Esophagus muscularis mucosa (tissue), 4 donors: Measurements from ENCODE around the gene LRTM2. TPM values are rescaled to one million over a fixed set of nuclear protein-coding genes. Genes with fewer than 3 reads are reported as not detected.

Experiments
- DNase-seq: peaks from one replicate; pipeline ENCODE4 v3.0.0-alpha.2; 2017; ENCODE audit errors: extremely low spot score
- H3K27ac ChIP-seq, 4 donors: fragments of 200-600 bp; sonication (generic); replicated peaks in 1 of 4; 1 replicate in 3 of 4; 2 replicates in 1 of 4; pipeline ENCODE4 v1.5.1; 2016 to 2019; ENCODE audit warnings: mild to moderate bottlenecking in 1 of 4
- H3K27me3 ChIP-seq, 4 donors: fragments of 200-600 bp; sonication (generic); one replicate each; pipeline versions ENCODE4 v1.5.1 to v1.6.0; 2016 to 2019
- H3K36me3 ChIP-seq, 4 donors: fragments of 200-600 bp; sonication (generic); one replicate each; pipeline ENCODE4 v1.5.1; 2016 to 2019
- H3K4me1 ChIP-seq, 4 donors: fragments of 200-600 bp; sonication (generic); one replicate each; pipeline ENCODE4 v1.5.1; 2016 to 2019
- H3K4me3 ChIP-seq, 4 donors: fragments of 200-600 bp; sonication (generic); 1 replicate in 2 of 4; 2 replicates in 2 of 4; pipeline ENCODE4 v1.5.1; 2016 to 2019; ENCODE audit warnings: mild to moderate bottlenecking in 4 of 4, moderate library complexity in 1 of 4
- H3K9me3 ChIP-seq, 4 donors: fragments of 200-600 bp; sonication (generic); 1 replicate in 3 of 4; 2 replicates in 1 of 4; pipeline ENCODE4 v1.5.1; 2016 to 2019
- EP300 ChIP-seq: sonication (generic); formaldehyde crosslinking; IDR thresholded peaks from one replicate; pipeline ENCODE4 v1.6.1; 2017; ENCODE audit warnings: antibody characterized with exemption
- POLR2A ChIP-seq: fragments of 450-650 bp; IDR thresholded peaks from one replicate; pipeline ENCODE4 v1.6.1; 2017; ENCODE audit warnings: antibody characterized with exemption, moderate library complexity, mild to moderate bottlenecking, low read depth
- POLR2AphosphoS5 ChIP-seq, 2 donors: sonication (generic); formaldehyde crosslinking; IDR thresholded peaks; one replicate each; pipeline ENCODE4 v1.6.1; 2017; ENCODE audit warnings: antibody characterized with exemption in 2 of 2
- WGBS: methylation state at CpG from one replicate; pipeline ENCODE4 v1.1.5; 2018; 5-methylcytosine and 5-hydroxymethylcytosine counted together
- intact Hi-C: fragments of 100-400 bp; cut with DNase I; formaldehyde crosslinking; loops from one replicate; pipeline ENCODE4 v1.15.1; 2023
- total RNA-seq, 4 donors: library from RNA; depleted of rRNA; stranded (reverse); fragments of >200 nt; gene quantifications; one replicate each; pipeline versions ENCODE4 v1.1.0 to v1.2.1, GENCODE V29; 2016
- TF ChIP-seq, protein P1 (sequence below), 3 experiments: fragments of 200-600 bp in 2 of 3; fragments of 450-650 bp in 1 of 3; sonication (generic) in 2 of 3; IDR thresholded peaks; one replicate each; pipeline ENCODE4 v1.5.1; 2017 to 2019; ENCODE audit warnings: antibody characterized with exemption in 3 of 3, mild to moderate bottlenecking in 2 of 3, moderate library complexity in 1 of 3

LRTM2 gene
- total RNA-seq, 4 donors from 2014 or later = 0.17 TPM; not detected in 3

DNA sequence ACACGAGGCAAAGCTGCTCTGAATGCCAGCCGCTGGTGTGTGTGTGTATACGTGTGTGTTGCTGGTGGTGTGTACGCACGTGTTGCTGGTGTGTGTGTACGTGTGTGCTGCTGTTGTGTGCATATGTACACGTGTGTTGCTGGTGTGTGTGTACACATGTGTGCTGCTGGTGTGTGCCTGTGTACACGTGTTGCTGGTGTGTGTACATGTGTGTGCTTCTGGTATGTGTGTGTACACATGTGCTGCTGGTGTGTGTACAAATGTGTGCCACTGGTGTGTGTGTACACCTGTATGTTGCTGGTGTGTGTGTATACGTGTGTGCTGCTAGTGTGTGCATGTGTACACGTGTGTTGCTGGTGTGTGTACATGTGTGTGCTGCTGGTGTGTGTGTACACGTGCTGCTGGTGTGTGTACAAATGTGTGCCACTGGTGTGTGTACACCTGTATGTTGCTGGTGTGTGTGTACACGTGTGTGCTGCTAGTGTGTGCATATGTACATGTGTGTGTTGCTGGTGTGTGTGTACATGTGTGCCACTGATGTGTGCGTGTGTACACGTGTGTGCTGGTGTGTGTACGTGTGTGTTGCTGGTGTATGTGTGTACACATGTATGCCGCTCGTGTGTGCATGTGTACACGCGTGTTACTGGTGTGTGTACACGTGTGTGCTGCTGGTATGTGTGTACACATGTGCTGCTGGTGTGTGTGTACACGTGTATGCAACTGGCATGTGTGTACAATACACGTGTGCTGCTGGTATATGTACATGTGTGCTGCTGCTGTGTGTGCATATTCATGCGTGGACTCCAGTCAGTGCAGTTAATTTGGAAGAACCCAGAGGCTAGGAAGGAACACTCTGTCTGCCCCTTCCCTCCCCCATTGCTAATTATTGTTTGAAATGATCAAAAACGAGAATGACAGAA lies 50.9 kb downstream of the LRTM2 start:
- WGBS = 90% methylated on average over 23 of the region's 24 CpGs
- Histone ChIP-seq H3K4me1 (no peaks in the 10 kb centered on the region), H3K27ac (no peak overlapping the region), H3K9me3 (no peaks in the 10 kb centered on the region), H3K4me3 (no peak overlapping the region), H3K36me3 (no peaks in the 10 kb centered on the region), H3K27me3 (peaks cover 0 to 18% (median 0%) of the 10 kb centered on the region in 4 donors)
- no peak for TF ChIP-seq POLR2AphosphoS5 (IDR thresholded peaks at IDR 0.05)
- no peak for TF ChIP-seq POLR2A
- TF ChIP-seq EP300 = no peak
- TF ChIP-seq, protein P1, sequence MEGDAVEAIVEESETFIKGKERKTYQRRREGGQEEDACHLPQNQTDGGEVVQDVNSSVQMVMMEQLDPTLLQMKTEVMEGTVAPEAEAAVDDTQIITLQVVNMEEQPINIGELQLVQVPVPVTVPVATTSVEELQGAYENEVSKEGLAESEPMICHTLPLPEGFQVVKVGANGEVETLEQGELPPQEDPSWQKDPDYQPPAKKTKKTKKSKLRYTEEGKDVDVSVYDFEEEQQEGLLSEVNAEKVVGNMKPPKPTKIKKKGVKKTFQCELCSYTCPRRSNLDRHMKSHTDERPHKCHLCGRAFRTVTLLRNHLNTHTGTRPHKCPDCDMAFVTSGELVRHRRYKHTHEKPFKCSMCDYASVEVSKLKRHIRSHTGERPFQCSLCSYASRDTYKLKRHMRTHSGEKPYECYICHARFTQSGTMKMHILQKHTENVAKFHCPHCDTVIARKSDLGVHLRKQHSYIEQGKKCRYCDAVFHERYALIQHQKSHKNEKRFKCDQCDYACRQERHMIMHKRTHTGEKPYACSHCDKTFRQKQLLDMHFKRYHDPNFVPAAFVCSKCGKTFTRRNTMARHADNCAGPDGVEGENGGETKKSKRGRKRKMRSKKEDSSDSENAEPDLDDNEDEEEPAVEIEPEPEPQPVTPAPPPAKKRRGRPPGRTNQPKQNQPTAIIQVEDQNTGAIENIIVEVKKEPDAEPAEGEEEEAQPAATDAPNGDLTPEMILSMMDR (IDR thresholded peaks at IDR 0.05) = no peak
- DNase-seq = peak; percentile 17
- intact Hi-C loops = no loop called here

DNA sequence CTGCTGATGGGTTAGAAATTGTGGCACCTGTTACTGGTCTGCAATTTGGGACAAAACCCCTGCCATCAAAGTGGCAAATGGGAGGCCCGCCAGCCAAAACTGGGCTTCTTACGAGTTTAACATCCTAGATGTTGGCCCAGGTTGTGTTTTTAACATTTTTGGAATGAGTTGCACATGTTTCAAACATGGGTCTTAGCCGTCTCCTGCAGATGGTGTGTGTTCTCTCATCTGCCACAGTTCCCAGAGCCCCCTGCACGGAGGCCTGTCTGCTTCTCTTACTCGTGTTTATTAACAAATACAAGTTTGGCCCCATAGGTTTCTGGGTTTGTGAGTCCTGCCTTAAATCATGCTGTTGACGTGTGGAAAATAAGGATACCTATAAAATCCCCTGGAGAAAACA lies 51.6 kb downstream of the LRTM2 start:
- Histone ChIP-seq H3K4me3 (no peak overlapping the region), H3K9me3 (no peaks in the 10 kb centered on the region), H3K36me3 (no peaks in the 10 kb centered on the region), H3K27me3 (peaks cover 0 to 11% (median 0%) of the 10 kb centered on the region in 4 donors), H3K27ac (no peak overlapping the region), H3K4me1 (no peaks in the 10 kb centered on the region)
- intact Hi-C loops = no loop called here
- TF ChIP-seq POLR2AphosphoS5 (IDR thresholded peaks at IDR 0.05) (no peak), POLR2A (no peak), EP300 (no peak)
- TF ChIP-seq, protein P1 (IDR thresholded peaks at IDR 0.05) = no peak
- 78% methylated on average over 6 of the region's 6 CpGs for WGBS
- peak; percentile 45 for DNase-seq

DNA sequence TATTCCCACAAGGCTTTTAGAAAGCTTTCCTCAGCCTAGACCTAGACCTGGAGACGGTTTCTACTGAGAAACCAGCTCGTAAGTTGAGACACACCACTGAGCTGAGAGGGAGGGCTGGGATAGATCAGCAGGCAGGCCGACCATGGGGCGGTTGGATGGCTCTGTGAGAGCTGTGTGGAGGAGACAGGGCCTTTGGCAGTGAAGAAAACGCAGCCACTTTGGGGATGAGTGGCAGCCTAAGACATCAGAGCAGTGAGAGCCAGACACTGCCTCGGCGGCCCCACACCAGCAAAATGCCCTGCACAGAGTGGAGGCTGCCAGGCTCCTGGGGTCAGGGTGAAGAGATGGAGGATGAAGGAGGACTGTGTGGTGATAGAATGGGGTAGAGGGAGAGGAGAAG lies 52.1 kb downstream of the LRTM2 start:
- DNase-seq = no peak
- Histone ChIP-seq H3K36me3 (no peaks in the 10 kb centered on the region), H3K27me3 (peaks cover 0 to 9% (median 0%) of the 10 kb centered on the region in 4 donors), H3K9me3 (no peaks in the 10 kb centered on the region), H3K27ac (no peak overlapping the region), H3K4me3 (no peak overlapping the region), H3K4me1 (no peaks in the 10 kb centered on the region)
- intact Hi-C loops = no loop called here
- WGBS = 89% methylated on average over 7 of the region's 7 CpGs
- TF ChIP-seq POLR2A (no peak), EP300 (no peak), POLR2AphosphoS5 (IDR thresholded peaks at IDR 0.05) (no peak)
- TF ChIP-seq, protein P1 (IDR thresholded peaks at IDR 0.05) = no peak

DNA sequence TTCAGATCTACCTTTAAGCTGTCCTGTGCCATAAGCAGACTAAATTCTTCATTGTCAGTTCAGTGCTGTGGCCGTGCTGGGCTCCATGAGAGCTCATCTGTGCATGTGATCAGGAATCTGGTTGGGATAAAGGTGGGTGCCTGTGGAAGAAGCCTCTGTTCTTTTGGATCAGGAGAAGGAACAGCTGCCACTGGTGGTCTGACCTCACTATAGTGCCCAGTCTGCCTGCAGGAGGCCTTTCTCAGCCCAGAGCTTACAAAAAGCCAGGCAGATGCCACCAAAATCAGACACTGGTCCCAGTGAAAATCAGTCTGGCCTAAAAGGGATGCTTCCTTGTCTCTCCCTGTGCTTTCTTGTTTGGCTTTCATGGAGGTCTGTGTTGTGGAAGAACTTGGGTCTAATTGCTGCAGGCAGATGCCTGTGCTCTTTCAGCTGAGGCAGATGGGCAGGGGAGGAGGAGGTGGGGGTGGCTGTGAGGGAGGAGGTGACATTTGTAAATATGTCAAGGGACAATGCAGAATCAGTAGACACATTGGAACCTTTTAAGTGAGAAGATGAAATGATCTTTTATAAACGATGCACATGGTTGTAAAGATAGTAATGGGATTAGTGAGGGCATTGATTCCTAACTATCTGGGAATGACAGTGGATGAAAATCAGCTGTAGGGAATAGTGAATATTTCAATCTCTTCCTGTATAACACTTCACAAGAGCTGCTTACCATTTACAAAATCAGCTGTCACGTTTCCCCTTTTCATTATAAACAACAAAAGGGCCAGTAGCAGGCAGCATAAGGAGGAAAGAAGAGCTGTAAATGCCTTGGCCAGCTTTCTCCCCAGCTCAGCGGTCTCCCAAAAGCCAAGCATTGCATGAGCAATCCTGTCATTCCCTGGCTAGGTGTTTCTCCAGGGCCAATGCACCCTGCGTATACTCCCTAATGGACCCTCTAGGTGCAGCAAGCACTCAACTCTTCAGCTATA lies 53.5 kb downstream of the LRTM2 start:
- Histone ChIP-seq H3K9me3 (no peaks in the 10 kb centered on the region), H3K27me3 (no peaks in the 10 kb centered on the region), H3K4me3 (no peak overlapping the region), H3K36me3 (no peaks in the 10 kb centered on the region), H3K27ac (no peak overlapping the region), H3K4me1 (no peaks in the 10 kb centered on the region)
- WGBS = 74% methylated on average over 5 of the region's 5 CpGs
- DNase-seq = peak; percentile 81
- intact Hi-C loops = no loop called here
- TF ChIP-seq POLR2AphosphoS5 (IDR thresholded peaks at IDR 0.05) (no peak), POLR2A (no peak), EP300 (no peak)
- TF ChIP-seq, protein P1 (IDR thresholded peaks at IDR 0.05) = no peak
